ENCODE results near the gene PSAPL1. TPM values are rescaled to one million over a fixed set of nuclear protein-coding genes. Genes with fewer than 3 reads are reported as not detected.

Gene PSAPL1
- total and polyA plus RNA-seq, 2 donors (not counting 1 experiment from before 2014, with no cell fraction given) = not detected

GRCh38 chr4:7431696-7432530 is 2.8 kb downstream of the PSAPL1 start:
- DNase-seq (ENCODE audit: low read depth in 2 of 2) = no peak

GRCh38 chr4:7430965-7431695 is 3.6 kb downstream of the PSAPL1 start:
- no peak overlapping the region for H3K4me3 ChIP-seq (replicated peaks in 1 of 4; ENCODE audit: control extremely low read depth in 1 of 4, insufficient read depth in 1 of 4, low read depth in 3 of 4, low read length in 4 of 4)
- TF ChIP-seq EZH2 (IDR thresholded peaks at IDR 0.05; ENCODE audit: low read length, missing control alignments) (no peak), CTCF (conservative IDR thresholded peaks at IDR 0.05 in 1 of 2, IDR thresholded peaks at IDR 0.05 in 1 of 2; ENCODE audit: low read depth in 1 of 2, low read length in 2 of 2) (no peak)
- H3K27ac ChIP-seq (ENCODE audit: insufficient read depth, low read length) = no peak overlapping the region
- no peaks in the 10 kb centered on the region for H3K4me1 ChIP-seq (ENCODE audit: control insufficient read depth, extremely low read depth, insufficient read depth, low read length)
- no peak for DNase-seq (ENCODE audit: low read depth in 2 of 2)
- no peak overlapping the region for H3K9ac ChIP-seq (ENCODE audit: insufficient read depth, low read length)
- no peak overlapping the region for H3K4me2 ChIP-seq (ENCODE audit: extremely low read depth, insufficient read depth, low read length)
- no peaks in the 10 kb centered on the region for H4K20me1 ChIP-seq (ENCODE audit: control insufficient read depth, extremely low read depth, insufficient read depth, low read length)
- no peaks in the 10 kb centered on the region for H3K79me2 ChIP-seq (ENCODE audit: control insufficient read depth, insufficient read depth, low read length)
- H3K36me3 ChIP-seq (ENCODE audit: control insufficient read depth, insufficient read depth, low read length) = no peaks in the 10 kb centered on the region
- H2AFZ ChIP-seq (ENCODE audit: low read length) = no peak overlapping the region
- H3K27me3 ChIP-seq (ENCODE audit: control insufficient read depth, insufficient read depth, low read length) = no peaks in the 10 kb centered on the region
- H3K9me3 ChIP-seq (ENCODE audit: control insufficient read depth, insufficient read depth, low read depth, low read length) = no peaks in the 10 kb centered on the region

More at GRCh38 chr4:7431696-7432530, 2.8 kb downstream of the PSAPL1 start:
- Histone ChIP-seq H3K4me1 (ENCODE audit: control insufficient read depth, extremely low read depth, insufficient read depth, low read length) (no peaks in the 10 kb centered on the region), H3K79me2 (ENCODE audit: control insufficient read depth, insufficient read depth, low read length) (no peaks in the 10 kb centered on the region), H3K4me2 (ENCODE audit: extremely low read depth, insufficient read depth, low read length) (no peak overlapping the region), H3K9me3 (ENCODE audit: control insufficient read depth, insufficient read depth, low read depth, low read length) (no peaks in the 10 kb centered on the region), H3K4me3 (replicated peaks in 1 of 4; ENCODE audit: control extremely low read depth in 1 of 4, insufficient read depth in 1 of 4, low read depth in 3 of 4, low read length in 4 of 4) (no peak overlapping the region), H3K27me3 (ENCODE audit: control insufficient read depth, insufficient read depth, low read length) (no peaks in the 10 kb centered on the region), H3K27ac (ENCODE audit: insufficient read depth, low read length) (no peak overlapping the region), H3K36me3 (ENCODE audit: control insufficient read depth, insufficient read depth, low read length) (no peaks in the 10 kb centered on the region), H4K20me1 (ENCODE audit: control insufficient read depth, extremely low read depth, insufficient read depth, low read length) (no peaks in the 10 kb centered on the region), H2AFZ (ENCODE audit: low read length) (no peak overlapping the region), H3K9ac (ENCODE audit: insufficient read depth, low read length) (no peak overlapping the region)
- TF ChIP-seq EZH2 (IDR thresholded peaks at IDR 0.05; ENCODE audit: low read length, missing control alignments) (no peak), CTCF (conservative IDR thresholded peaks at IDR 0.05 in 1 of 2, IDR thresholded peaks at IDR 0.05 in 1 of 2; ENCODE audit: low read depth in 1 of 2, low read length in 2 of 2) (no peak)

- Histone ChIP-seq H3K79me2 (ENCODE audit: control insufficient read depth, insufficient read depth, low read length) (no peaks in the 10 kb centered on the region), H3K9ac (ENCODE audit: insufficient read depth, low read length) (no peak overlapping the region), H3K4me3 (replicated peaks in 1 of 4; ENCODE audit: control extremely low read depth in 1 of 4, insufficient read depth in 1 of 4, low read depth in 3 of 4, low read length in 4 of 4) (no peak overlapping the region), H3K9me3 (ENCODE audit: control insufficient read depth, insufficient read depth, low read depth, low read length) (no peaks in the 10 kb centered on the region), H3K27ac (ENCODE audit: insufficient read depth, low read length) (no peak overlapping the region), H3K36me3 (ENCODE audit: control insufficient read depth, insufficient read depth, low read length) (no peaks in the 10 kb centered on the region), H3K4me1 (ENCODE audit: control insufficient read depth, extremely low read depth, insufficient read depth, low read length) (no peaks in the 10 kb centered on the region), H2AFZ (ENCODE audit: low read length) (no peak overlapping the region), H4K20me1 (ENCODE audit: control insufficient read depth, extremely low read depth, insufficient read depth, low read length) (no peaks in the 10 kb centered on the region), H3K4me2 (ENCODE audit: extremely low read depth, insufficient read depth, low read length) (no peak overlapping the region), H3K27me3 (ENCODE audit: control insufficient read depth, insufficient read depth, low read length) (no peaks in the 10 kb centered on the region)
- TF ChIP-seq CTCF (conservative IDR thresholded peaks at IDR 0.05 in 1 of 2, IDR thresholded peaks at IDR 0.05 in 1 of 2; ENCODE audit: low read depth in 1 of 2, low read length in 2 of 2) (no peak), EZH2 (IDR thresholded peaks at IDR 0.05; ENCODE audit: low read length, missing control alignments) (no peak)
- no peak for DNase-seq (ENCODE audit: low read depth in 2 of 2)
These were observed 4.3 kb downstream of the PSAPL1 start for GRCh38 chr4:7430368-7430964.
